WTC11 (cell line): ENCODE measurements around the gene MORC2. TPM values are rescaled to one million over a fixed set of nuclear protein-coding genes. Genes with fewer than 3 reads are reported as not detected.

Source experiments
- ATAC-seq: fragments of 200-7000 bp; cut with Tn5 transposase; 2 replicates; pipeline ENCODE4 v1.10.0; 2021; ENCODE audit warnings: mild to moderate bottlenecking, moderate library complexity
- CTCF ChIA-PET: fragments of 300-600 bp; sonication (Branson Sonifier 250); formaldehyde crosslinking; loops from one replicate; lab custom pipeline; 2021; ENCODE audit warnings: antibody characterized with exemption; lab: Charles Lee
- POLR2A ChIA-PET: fragments of 350-600 bp; sonication (Branson Sonifier 250); formaldehyde crosslinking; loops from one replicate; lab custom pipeline; 2021; ENCODE audit warnings: antibody characterized with exemption; lab: Charles Lee
- DNase-seq: peaks from one replicate; pipeline ENCODE4 v3.0.0; 2021; ENCODE audit warnings: low spot score
- H3K27ac Mint-ChIP-seq: 2 replicates; pipeline ENCODE4 v1.8.0; 2021; ENCODE audit warnings: mixed read lengths
- H3K27me3 Mint-ChIP-seq: 2 replicates; pipeline ENCODE4 v1.8.0; 2021; ENCODE audit warnings: low read depth, mild to moderate bottlenecking, moderate library complexity, mixed read lengths
- H3K36me3 Mint-ChIP-seq: 2 replicates; pipeline ENCODE4 v1.8.0; 2021; ENCODE audit warnings: mixed read lengths
- H3K4me1 Mint-ChIP-seq: 2 replicates; pipeline ENCODE4 v1.8.0; 2022; ENCODE audit warnings: mixed read lengths
- H3K4me3 Mint-ChIP-seq: 2 replicates; pipeline ENCODE4 v1.8.0; 2021; ENCODE audit warnings: mild to moderate bottlenecking, moderate library complexity, mixed read lengths
- H3K9me3 Mint-ChIP-seq: 2 replicates; pipeline ENCODE4 v1.8.0; 2021; ENCODE audit warnings: mixed read lengths
- CTCF ChIP-seq: fragments of 200-600 bp; IDR thresholded peaks from 2 replicates; pipeline ENCODE4 v1.8.0; 2022; ENCODE audit warnings: antibody characterized with exemption
- E2F5 ChIP-seq: sonication (generic); formaldehyde crosslinking; IDR thresholded peaks from 2 replicates; pipeline ENCODE4 v1.8.1; 2022; ENCODE audit warnings: mild to moderate bottlenecking, moderate library complexity, missing genetic modification reagents
- ELF4 ChIP-seq: sonication (generic); formaldehyde crosslinking; IDR thresholded peaks from 2 replicates; pipeline ENCODE4 v1.8.1; 2022; ENCODE audit warnings: low read depth, mild to moderate bottlenecking, moderate library complexity, missing genetic modification reagents
- ERG ChIP-seq: fragments of 250-450 bp; sonication (Bioruptor Pico); IDR thresholded peaks from 2 replicates; pipeline ENCODE4 v1.8.0; 2021; ENCODE audit warnings: mild to moderate bottlenecking
- FOXP1 ChIP-seq: sonication (generic); formaldehyde crosslinking; IDR thresholded peaks from 2 replicates; pipeline ENCODE4 v1.8.0; 2022; ENCODE audit warnings: missing genetic modification reagents, mild to moderate bottlenecking, moderate library complexity, borderline replicate concordance
- JUN ChIP-seq: sonication (generic); formaldehyde crosslinking; IDR thresholded peaks from 2 replicates; pipeline ENCODE4 v1.8.0; 2023; ENCODE audit warnings: mild to moderate bottlenecking, missing genetic modification reagents
- MXD4 ChIP-seq: fragments of 250-450 bp; sonication (Bioruptor Pico); IDR thresholded peaks from 2 replicates; pipeline ENCODE4 v1.8.0; 2021; ENCODE audit warnings: mild to moderate bottlenecking, moderate library complexity, borderline replicate concordance
- RELA ChIP-seq: sonication (generic); formaldehyde crosslinking; IDR thresholded peaks from 2 replicates; pipeline ENCODE4 v1.8.1; 2022; ENCODE audit warnings: missing genetic modification reagents, mild to moderate bottlenecking, borderline replicate concordance
- RORB ChIP-seq: fragments of 250-450 bp; sonication (Bioruptor Pico); IDR thresholded peaks from 2 replicates; pipeline ENCODE4 v1.9.0; 2021; ENCODE audit warnings: mild to moderate bottlenecking
- TCF7 ChIP-seq: sonication (generic); formaldehyde crosslinking; IDR thresholded peaks from 2 replicates; pipeline ENCODE4 v1.8.0; 2022; ENCODE audit warnings: mild to moderate bottlenecking, low read depth, missing genetic modification reagents, moderate library complexity
- TP53 ChIP-seq: sonication (generic); formaldehyde crosslinking; IDR thresholded peaks from 2 replicates; pipeline ENCODE4 v1.8.1; 2023; ENCODE audit warnings: mild to moderate bottlenecking, missing genetic modification reagents
- USF2 ChIP-seq: sonication (generic); formaldehyde crosslinking; IDR thresholded peaks from 2 replicates; pipeline ENCODE4 v1.8.1; 2023; ENCODE audit warnings: mild to moderate bottlenecking, missing genetic modification reagents, moderate library complexity
- ZBTB43 ChIP-seq: sonication (generic); formaldehyde crosslinking; IDR thresholded peaks from 2 replicates; pipeline ENCODE4 v1.8.1; 2023; ENCODE audit warnings: mild to moderate bottlenecking, missing genetic modification reagents
- ZNF263 ChIP-seq: sonication (generic); formaldehyde crosslinking; IDR thresholded peaks from 2 replicates; pipeline ENCODE4 v1.8.1; 2022; ENCODE audit warnings: low read depth, mild to moderate bottlenecking, moderate library complexity, missing genetic modification reagents
- ZNF416 ChIP-seq: fragments of 250-450 bp; sonication (Bioruptor Pico); IDR thresholded peaks from 2 replicates; pipeline ENCODE4 v1.9.0; 2021; ENCODE audit warnings: mild to moderate bottlenecking, inconsistent platforms
- ZNF423 ChIP-seq: fragments of 250-450 bp; sonication (Bioruptor Pico); IDR thresholded peaks from 2 replicates; pipeline ENCODE4 v2.1.2; 2022; ENCODE audit warnings: mild to moderate bottlenecking, moderate library complexity
- ZNF532 ChIP-seq: fragments of 250-450 bp; sonication (Bioruptor Pico); IDR thresholded peaks from 2 replicates; pipeline ENCODE4 v1.9.0; 2021; ENCODE audit warnings: mild to moderate bottlenecking, borderline replicate concordance
- total RNA-seq: library from RNA; stranded (reverse); gene quantifications from 3 replicates; pipeline ENCODE4 v1.2.3, GENCODE V29; 2021

MORC2 gene
- total RNA-seq, 1 experiment from 2014 or later: 62.3 TPM

GRCh38 chr22:30879415-30879797 lies 89.2 kb downstream of the MORC2 start:
- Mint-ChIP-seq H3K27ac (no peak overlapping the region), H3K4me1 (no peaks in the 10 kb centered on the region), H3K27me3 (no peaks in the 10 kb centered on the region), H3K4me3 (no peak overlapping the region), H3K36me3 (no peaks in the 10 kb centered on the region), H3K9me3 (no peaks in the 10 kb centered on the region)
- DNase-seq (no peak), ATAC-seq (no peak)
- TF ChIP-seq ZNF416 (CRISPR knock-in tag): no peak
- no peak for TF ChIP-seq E2F5 (CRISPR knock-in tag)
- TF ChIP-seq ZNF532 (CRISPR knock-in tag): no peak
- TF ChIP-seq ELF4 (CRISPR knock-in tag): no peak
- no peak for TF ChIP-seq ERG
- no peak for TF ChIP-seq JUN (CRISPR knock-in tag)
- TF ChIP-seq TCF7 (CRISPR knock-in tag): no peak
- POLR2A ChIA-PET: no interaction called here
- CTCF ChIA-PET: interaction anchor here (0.8 kb wide), 1 partner anchor 11 kb away, joined by 4 read pairs; no protein-coding TSS in a partner anchor

GRCh38 chr22:30878516-30879414 lies 89.8 kb downstream of the MORC2 start:
- DNase-seq: no peak

More at GRCh38 chr22:30878516-30879414, 89.8 kb downstream of the MORC2 start:
- no peak overlapping the region for H3K27ac Mint-ChIP-seq
- H3K4me1 Mint-ChIP-seq: no peaks in the 10 kb centered on the region
- CTCF ChIA-PET: interaction anchor here (0.8 kb wide), 1 partner anchor 12 kb away, joined by 4 read pairs; no protein-coding TSS in a partner anchor
- POLR2A ChIA-PET: no interaction called here
- no peak for TF ChIP-seq USF2
- no peak for TF ChIP-seq FOXP1
- TF ChIP-seq ZNF416 (CRISPR knock-in tag): no peak
- no peak for TF ChIP-seq RORB (CRISPR knock-in tag)
- TF ChIP-seq TP53: no peak
- no peak for TF ChIP-seq CTCF
- TF ChIP-seq ZBTB43 (CRISPR knock-in tag): no peak
- TF ChIP-seq ZNF263 (CRISPR knock-in tag): no peak
- no peak for TF ChIP-seq RELA (CRISPR knock-in tag)
- TF ChIP-seq MXD4 (CRISPR knock-in tag): no peak
- TF ChIP-seq ZNF423: no peak
- TF ChIP-seq, all 79 proteins: peak for 0
- Mint-ChIP-seq H3K9me3 (no peaks in the 10 kb centered on the region), H3K4me3 (no peak overlapping the region), H3K36me3 (no peaks in the 10 kb centered on the region), H3K27me3 (no peaks in the 10 kb centered on the region)
- no peak for ATAC-seq
